Non-pigmented ciliary epithelial cell (primary cell): ENCODE measurements around the gene GOLGB1.
"Not testable (repeated sequence)": the region's sequence is repeated elsewhere in the genome, so short reads cannot be mapped to it uniquely, and the experiment has no call there.

ENCODE experiments used
- DNase-seq: peaks from one replicate; pipeline ENCODE4 v3.0.0-alpha.2; 2010; ENCODE audit warnings: low read depth

Gene GOLGB1

DNA sequence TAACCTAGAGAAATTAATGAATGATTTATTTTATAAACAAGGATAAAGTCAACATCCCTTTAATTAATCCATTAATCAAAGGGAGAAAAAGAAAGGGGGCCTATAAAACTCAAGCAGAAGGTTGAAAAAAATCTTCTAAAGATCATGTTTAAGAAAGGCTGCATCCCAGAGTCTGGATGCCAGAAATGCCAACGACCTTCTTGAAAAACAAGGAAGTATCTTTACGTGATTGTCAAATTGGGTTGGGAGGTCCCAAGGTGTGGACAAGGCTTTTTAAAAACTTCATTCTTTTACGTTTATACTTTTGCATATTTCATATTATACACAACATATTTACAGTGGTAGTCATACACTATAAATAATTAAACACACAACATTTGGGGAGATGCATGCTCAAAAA is 1.6 kb downstream of the GOLGB1 start:
- DNase-seq, result no peak

DNA sequence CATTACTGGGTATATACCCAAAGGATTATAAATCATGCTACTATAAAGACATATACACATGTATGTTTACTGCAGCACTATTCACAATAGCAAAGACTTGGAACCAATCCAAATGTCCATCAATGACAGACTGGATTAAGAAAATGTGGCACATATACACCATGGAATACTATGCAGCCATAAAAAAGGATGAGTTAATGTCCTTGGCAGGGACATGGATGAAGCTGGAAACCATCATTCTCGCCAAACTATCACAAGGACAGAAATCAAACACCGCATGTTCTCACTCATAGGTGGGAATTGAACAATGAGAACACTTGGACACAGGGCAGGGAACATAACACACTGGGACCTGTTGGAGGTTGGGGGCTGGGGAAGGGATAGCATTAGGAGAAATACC is 6.4 kb downstream of the GOLGB1 start:
- DNase-seq, result not testable (repeated sequence)

DNA sequence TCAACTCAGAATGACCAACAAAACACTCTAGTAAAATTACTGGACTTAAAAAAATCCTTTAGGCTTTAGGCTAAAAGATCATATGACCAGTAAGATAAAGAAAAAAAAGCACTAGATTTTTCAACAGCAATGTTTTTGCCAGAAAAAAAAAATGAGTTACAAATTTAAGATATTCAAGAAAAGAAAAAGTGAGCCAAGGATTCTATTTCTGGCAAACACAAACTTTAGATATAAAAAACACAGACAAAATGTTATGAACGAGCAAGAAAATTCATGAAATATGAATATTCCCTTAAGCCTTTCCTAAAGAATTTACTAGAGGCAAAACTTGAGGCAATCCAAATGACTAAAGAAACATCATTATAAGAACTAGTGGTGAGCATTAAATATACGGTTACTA is 8.6 kb downstream of the GOLGB1 start:
- DNase-seq, result no peak

DNA sequence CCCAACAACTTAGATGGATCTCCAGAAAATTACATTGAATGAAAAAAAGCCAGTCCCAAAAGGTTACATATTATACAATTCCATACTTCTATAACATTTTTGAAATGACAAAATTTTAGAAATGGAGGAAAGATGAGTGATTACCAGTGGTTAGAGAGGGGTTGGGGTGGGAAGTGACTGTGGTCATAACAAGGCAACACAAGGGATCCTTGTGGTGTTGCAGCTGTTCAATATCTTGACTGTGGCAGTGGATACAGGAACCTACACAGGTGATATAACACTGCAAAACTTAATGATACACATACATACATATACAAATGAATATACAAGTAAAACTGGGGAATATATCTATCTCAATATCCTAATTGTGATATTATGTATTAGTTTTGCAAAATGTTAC is 9.6 kb downstream of the GOLGB1 start:
- DNase-seq, result no peak

DNA sequence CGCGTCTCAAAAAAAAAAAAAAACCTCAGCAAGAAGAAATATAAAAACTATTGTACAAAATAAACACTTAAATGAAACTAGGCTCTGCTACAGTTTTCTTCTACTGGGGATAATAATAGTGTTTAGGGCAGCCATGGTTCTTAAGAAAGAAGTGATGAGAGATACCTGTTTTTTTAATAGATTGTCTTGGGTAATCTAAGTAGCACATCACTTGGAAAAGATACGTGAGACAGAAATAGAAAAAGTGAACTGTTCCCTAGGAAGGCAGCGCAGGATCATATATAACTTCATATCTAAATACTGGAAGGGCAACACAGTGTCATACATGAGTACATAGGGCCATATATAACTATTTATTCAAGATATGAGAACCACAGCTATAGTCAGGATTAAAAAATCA is 11.9 kb downstream of the GOLGB1 start:
- DNase-seq, result no peak

GRCh38 chr3:121736112-121736511 is 13.4 kb downstream of the GOLGB1 start:
- no peak for DNase-seq

GRCh38 chr3:121735047-121735696 is 14.4 kb downstream of the GOLGB1 start:
- no peak for DNase-seq

DNA sequence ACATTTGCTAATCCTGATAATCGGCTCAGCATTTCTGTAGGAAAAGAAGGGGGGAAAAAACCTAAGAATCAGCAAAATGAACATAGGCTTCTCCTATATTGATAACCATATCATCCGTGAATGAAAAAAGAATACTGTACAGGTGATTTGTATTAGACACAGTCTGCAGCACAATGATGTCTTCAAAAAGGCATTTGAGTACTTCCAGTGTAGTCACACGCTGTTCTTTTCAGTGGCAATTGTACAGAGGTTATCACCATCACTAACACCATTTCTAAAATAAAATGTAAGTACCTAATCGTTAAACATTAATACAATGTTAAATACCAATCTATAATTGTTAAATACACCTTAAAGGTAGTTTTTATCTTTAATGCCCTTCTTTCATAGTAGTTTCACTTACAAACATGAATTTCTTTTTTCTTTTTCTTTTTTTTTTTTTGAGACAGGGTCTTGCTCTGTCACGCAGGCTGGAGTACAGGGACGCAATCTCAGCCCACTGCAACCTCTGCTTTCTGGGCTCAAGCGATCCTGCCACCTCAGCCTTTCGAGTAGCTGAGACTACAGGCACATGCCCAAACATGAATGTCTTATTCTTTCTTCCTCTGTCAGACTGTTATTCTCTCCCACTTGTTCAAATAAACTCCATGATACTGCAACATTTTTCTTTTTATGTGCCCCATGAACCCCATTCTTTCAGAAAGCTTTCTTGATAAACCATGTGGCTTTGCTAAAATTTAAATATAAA is 18.4 kb downstream of the GOLGB1 start:
- no peak for DNase-seq

- DNase-seq, result no peak
These were observed 25.4 kb downstream of the GOLGB1 start for GRCh38 chr3:121724130-121724529.

DNA sequence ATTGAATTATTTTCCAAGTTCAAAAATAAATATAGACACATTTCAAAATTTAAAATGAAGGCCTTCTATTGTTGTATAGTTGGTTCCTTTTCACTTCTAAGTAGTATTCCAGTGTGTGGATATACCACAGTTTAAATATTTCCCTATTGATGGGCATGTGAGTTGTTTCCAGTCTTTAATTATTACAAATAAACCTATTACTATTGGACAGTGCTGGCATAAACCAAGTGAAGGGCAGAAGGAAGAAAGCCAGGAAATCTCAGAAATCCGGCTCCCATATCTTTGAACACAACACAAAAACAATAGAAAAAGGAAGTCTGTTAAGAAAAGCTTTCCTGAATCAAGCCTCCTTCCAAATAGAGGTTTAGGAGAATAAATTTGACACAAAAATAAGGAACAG is 26.1 kb downstream of the GOLGB1 start:
- no peak for DNase-seq

DNA sequence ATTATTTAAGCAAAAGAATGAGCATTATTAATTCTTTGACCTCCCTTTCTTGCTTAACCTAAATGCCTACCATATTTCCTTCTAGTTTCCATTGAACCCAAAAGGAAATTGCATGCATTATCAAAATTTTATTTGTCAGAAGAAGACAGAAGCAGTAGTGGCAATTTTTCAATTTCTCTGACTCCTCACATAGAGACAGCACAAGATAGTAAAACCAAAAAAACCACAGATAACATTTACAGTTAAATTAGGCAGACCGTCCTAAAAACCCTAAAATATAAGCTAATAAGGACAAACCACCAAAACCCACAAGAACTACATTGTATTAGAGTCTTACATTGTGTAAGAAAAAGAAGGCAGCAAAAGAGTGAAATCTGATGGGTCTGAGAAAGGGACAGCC is 27.1 kb downstream of the GOLGB1 start:
- DNase-seq, result no peak

GRCh38 chr3:121720163-121720562 is 29.4 kb downstream of the GOLGB1 start:
- DNase-seq, result no peak

DNA sequence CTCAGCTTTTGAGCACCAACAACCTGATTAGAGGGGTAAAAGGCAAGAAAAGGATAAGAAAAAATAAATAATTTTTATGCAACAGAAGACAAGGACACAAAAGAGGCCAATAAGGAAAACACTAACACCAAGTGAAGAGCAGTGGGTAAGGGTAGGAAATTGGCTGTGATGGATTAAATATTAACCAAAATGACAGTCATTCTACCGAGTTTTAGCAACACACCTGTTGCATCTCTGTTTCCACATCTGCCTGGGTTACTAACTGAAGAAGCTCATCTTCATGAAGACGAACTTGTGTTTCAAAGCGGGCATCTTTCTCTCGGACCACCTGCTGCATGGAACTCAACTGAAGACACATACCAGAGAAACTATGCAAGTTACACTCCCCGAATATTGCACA is 30.1 kb downstream of the GOLGB1 start:
- DNase-seq, result no peak

GRCh38 chr3:121718205-121718846 is 31.2 kb downstream of the GOLGB1 start:
- DNase-seq, result no peak

DNA sequence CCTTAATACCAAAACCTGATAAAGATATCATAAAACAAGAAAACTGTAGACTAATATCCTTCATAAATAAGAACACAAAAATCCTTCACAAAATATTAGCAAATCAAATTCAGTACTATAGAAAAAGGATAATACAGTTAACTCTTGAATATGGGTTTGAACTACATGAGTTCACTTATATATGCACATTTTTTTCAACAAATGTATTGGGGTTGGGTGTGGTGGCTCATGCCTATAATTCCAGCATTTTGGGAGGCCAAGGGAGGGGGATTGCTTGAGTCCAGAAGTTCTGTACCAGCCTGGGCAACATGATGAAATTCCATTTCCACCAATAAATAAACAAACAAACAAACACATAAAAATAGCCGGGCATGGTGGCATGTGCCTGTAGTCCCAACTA is 39.2 kb downstream of the GOLGB1 start:
- DNase-seq, result no peak

GRCh38 chr3:121707531-121708273 is 41.8 kb downstream of the GOLGB1 start:
- no peak for DNase-seq

DNA sequence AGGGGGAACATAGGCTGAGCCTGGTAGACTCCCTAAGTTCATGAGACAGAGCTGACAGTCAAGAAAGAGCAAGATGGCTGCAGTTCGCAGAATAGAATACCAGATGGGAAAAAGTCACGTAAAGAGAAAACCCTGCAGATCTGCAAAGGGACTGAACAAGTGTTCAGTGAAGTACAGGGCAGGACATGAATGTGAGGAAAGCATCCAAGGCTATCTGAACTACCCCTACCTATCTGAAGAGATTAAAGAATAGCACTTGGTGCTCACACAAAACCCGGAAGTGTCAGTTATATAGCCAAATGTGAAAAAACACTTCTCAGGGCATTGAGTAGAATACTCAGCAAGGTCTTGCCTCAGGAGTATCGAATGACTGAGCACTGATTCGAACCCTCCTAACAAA is 44.0 kb downstream of the GOLGB1 start:
- no peak for DNase-seq

DNA sequence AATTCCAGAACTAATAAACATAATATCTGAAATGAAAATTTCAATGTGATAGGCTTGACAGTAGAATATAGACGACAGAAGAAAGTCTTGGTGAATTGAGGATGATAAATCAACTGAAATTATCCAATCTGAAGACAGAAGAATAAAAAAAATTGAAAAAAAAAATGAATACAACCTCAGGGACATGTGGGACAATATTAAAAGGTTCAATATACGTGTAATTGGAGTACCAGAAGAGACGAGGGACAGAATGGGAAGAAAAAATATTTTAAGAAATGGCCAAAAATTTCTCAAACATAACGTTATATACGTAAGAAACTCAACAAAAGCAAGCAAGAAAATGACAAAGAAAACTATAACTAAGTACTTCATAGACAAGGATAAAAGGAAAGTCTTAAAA is 45.6 kb downstream of the GOLGB1 start:
- no peak for DNase-seq

DNA sequence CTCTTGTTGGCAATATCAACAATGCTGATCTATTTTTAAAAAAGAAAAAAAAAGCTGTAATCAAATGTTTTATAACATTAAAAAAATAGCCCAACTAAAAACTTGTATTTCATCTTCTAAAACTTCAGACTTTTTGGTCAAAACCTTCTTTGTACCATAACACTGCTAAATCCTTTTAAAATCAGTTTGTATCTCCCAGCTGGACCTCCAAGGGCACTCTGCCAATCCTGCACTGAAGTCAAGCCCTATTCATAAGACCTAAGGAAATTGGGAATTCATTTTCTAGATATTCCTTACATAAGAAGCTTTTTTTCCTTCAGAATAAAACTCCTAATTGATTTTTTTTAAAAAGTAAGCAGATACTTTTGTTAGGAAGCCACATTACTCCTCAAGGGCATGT is 50.6 kb downstream of the GOLGB1 start:
- DNase-seq, result no peak

- DNase-seq, result no peak
These were observed 51.1 kb downstream of the GOLGB1 start for GRCh38 chr3:121698476-121698875.

DNA sequence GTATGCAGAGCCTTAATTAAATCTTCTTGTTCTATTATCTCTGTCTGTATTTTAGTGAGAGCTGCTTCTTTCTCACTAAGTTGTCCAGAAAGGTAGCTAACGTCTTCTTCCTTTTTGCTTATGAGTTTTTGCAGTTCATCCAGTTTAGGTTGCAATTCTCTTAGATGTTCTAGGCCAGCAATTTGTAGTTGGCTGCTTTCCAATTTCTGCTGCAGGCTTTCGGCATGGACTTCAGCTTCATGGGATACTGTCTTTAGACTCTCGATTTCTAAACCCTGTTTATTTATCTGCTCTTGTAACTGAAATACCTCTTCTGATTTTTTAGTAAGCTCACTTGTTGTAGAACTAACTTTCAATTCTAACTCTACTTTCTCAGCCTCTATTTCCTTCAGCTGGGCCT is 53.4 kb downstream of the GOLGB1 start:
- no peak for DNase-seq

DNA sequence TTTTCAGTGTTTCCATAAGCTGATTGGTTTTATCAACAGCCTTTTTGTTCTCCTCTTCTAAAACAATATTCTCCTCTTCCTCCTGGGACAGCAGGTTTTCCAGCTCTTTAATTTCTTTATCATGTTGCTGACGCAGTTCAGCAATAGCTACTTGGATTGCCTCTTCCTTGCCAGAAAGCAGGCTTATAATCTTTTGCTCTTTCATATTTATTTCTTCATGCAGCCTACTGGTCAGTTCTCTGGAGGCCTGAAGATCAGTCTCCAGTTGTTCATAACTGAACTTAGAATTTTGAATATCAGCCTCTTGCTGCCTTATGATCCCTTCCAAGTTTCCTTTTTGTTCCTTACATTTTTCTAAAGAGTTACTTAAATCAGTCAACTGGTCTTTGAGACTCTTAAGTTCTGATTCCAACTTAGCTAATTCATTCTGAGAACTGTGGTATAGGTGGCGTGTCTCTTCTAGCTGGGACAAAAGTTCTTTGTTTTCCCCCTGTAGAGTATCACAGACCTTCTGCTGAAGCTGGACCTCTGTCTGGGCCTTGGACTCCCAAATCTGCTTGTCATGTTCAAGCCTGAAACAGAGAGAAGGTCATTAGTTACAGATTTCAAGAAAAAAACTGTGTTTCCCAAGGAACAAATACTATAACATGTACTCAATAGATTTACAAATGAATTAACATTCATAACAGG is 57.4 kb downstream of the GOLGB1 start:
- DNase-seq, result no peak
